Hepatocyte (in vitro differentiated cells): ENCODE measurements around the gene SLC39A11. TPM values are rescaled to one million over a fixed set of nuclear protein-coding genes. Genes with fewer than 3 reads are reported as not detected.

Experiments used
- DNase-seq: peaks from one replicate; pipeline ENCODE4 v3.0.0-alpha.2; 2016; ENCODE audit warnings: low spot score
- H2AFZ ChIP-seq: fragments of 200-600 bp; sonication (generic); 2 replicates; pipeline ENCODE4 v1.6.0; 2016; ENCODE audit warnings: antibody characterized with exemption, mild to moderate bottlenecking
- H3K27ac ChIP-seq: fragments of 200-600 bp; sonication (generic); 2 replicates; pipeline ENCODE4 v1.5.1; 2016; ENCODE audit warnings: mild to moderate bottlenecking
- H3K27me3 ChIP-seq: fragments of 200-600 bp; sonication (generic); 2 replicates; pipeline ENCODE4 v1.6.1; 2016
- H3K36me3 ChIP-seq: fragments of 200-600 bp; sonication (generic); replicated peaks from 2 replicates; pipeline ENCODE4 v1.5.1; 2016; ENCODE audit warnings: low read depth; ENCODE audit not compliant: insufficient read depth
- H3K4me1 ChIP-seq: fragments of 200-600 bp; sonication (generic); 2 replicates; pipeline ENCODE4 v1.5.1; 2016; ENCODE audit warnings: mild to moderate bottlenecking, moderate library complexity; ENCODE audit not compliant: insufficient read depth
- H3K4me2 ChIP-seq: fragments of 200-600 bp; sonication (generic); 2 replicates; pipeline ENCODE4 v1.6.0; 2016
- H3K4me3 ChIP-seq: fragments of 200-600 bp; sonication (generic); 2 replicates; pipeline ENCODE4 v1.5.1; 2016; ENCODE audit warnings: mild to moderate bottlenecking
- H3K79me2 ChIP-seq: fragments of 200-600 bp; sonication (generic); 2 replicates; pipeline ENCODE4 v1.6.0; 2017; ENCODE audit warnings: mild to moderate bottlenecking
- H3K9me2 ChIP-seq: fragments of 200-600 bp; sonication (generic); replicated peaks from 2 replicates; pipeline ENCODE4 v1.6.0; 2017; ENCODE audit warnings: mild to moderate bottlenecking; ENCODE audit not compliant: insufficient read depth
- H3K9me3 ChIP-seq: fragments of 200-600 bp; sonication (generic); 2 replicates; pipeline ENCODE4 v1.5.1; 2016; ENCODE audit warnings: low read depth, mild to moderate bottlenecking
- H4K20me1 ChIP-seq: fragments of 200-600 bp; sonication (generic); 2 replicates; pipeline ENCODE4 v1.6.0; 2016; ENCODE audit warnings: mild to moderate bottlenecking; ENCODE audit not compliant: insufficient read depth, poor library complexity, severe bottlenecking
- CTCF ChIP-seq: fragments of 200-600 bp; sonication (generic); IDR thresholded peaks from 2 replicates; pipeline ENCODE4 v1.5.1; 2016; ENCODE audit warnings: antibody characterized with exemption, mild to moderate bottlenecking; ENCODE audit not compliant: poor library complexity
- EZH2 ChIP-seq: fragments of 200-600 bp; sonication (generic); IDR thresholded peaks from 2 replicates; pipeline ENCODE4 v1.6.1; 2016; ENCODE audit warnings: antibody characterized with exemption, mild to moderate bottlenecking, borderline replicate concordance
- EZH2phosphoT487 ChIP-seq: fragments of 200-600 bp; sonication (generic); IDR thresholded peaks from one replicate; pipeline ENCODE4 v1.6.1; 2018; ENCODE audit warnings: antibody characterized with exemption, mild to moderate bottlenecking, low read depth, moderate library complexity; ENCODE audit not compliant: unreplicated experiment, severe bottlenecking
- WGBS: methylation state at CpG from one replicate; pipeline ENCODE4 v1.1.6; 2016; ENCODE audit warnings: low lambda C conversion rate; ENCODE audit errors: missing lambda C conversion rate; 5-methylcytosine and 5-hydroxymethylcytosine counted together
- polyA plus RNA-seq: library from polyadenylated mRNA; unstranded; fragments of >200 nt; fragmentation: Nextera tagmentation; extraction: Ambion mirVana; gene quantifications from 2 replicates; pipeline ENCODE4 v1.2.1, GENCODE V29; 2016
- total RNA-seq: library from RNA; depleted of rRNA; stranded (reverse); fragments of >200 nt; gene quantifications from 2 replicates; pipeline ENCODE4 v1.2.3, GENCODE V29; 2014

Gene SLC39A11
- total and polyA plus RNA-seq, 2 experiments from 2014 or later, result 37.7 to 39.1 TPM

GRCh38 chr17:72631568-72631948 is 460.9 kb downstream of the SLC39A11 start:
- Histone ChIP-seq H3K36me3 (no peaks in the 10 kb centered on the region), H3K27me3 (no peaks in the 10 kb centered on the region), H3K4me1 (peaks cover 12% of the 10 kb centered on the region), H2AFZ (no peak overlapping the region), H3K79me2 (no peaks in the 10 kb centered on the region), H3K9me2 (no peaks in the 10 kb centered on the region), H3K4me3 (no peak overlapping the region), H3K4me2 (no peak overlapping the region), H3K9me3 (no peaks in the 10 kb centered on the region), H4K20me1 (no peaks in the 10 kb centered on the region), H3K27ac (peak overlapping the region; percentile 68)
- no peak for TF ChIP-seq EZH2phosphoT487
- TF ChIP-seq EZH2, result no peak
- 82% methylated on average over 9 of the region's 9 CpGs for WGBS
- DNase-seq, result no peak

GRCh38 chr17:72624652-72625051 is 467.8 kb downstream of the SLC39A11 start:
- H3K4me2 ChIP-seq, result no peak overlapping the region
- no peak overlapping the region for H3K4me3 ChIP-seq
- H2AFZ ChIP-seq, result no peak overlapping the region
- H3K27ac ChIP-seq, result no peak overlapping the region
- no peaks in the 10 kb centered on the region for H3K36me3 ChIP-seq
- no peaks in the 10 kb centered on the region for H3K27me3 ChIP-seq
- no peaks in the 10 kb centered on the region for H3K79me2 ChIP-seq
- no peaks in the 10 kb centered on the region for H4K20me1 ChIP-seq
- TF ChIP-seq EZH2 (no peak), CTCF (no peak), EZH2phosphoT487 (no peak)
- no peaks in the 10 kb centered on the region for H3K9me3 ChIP-seq
- no peaks in the 10 kb centered on the region for H3K4me1 ChIP-seq
- DNase-seq, result no peak
- H3K9me2 ChIP-seq, result no peaks in the 10 kb centered on the region

- Histone ChIP-seq H3K9me3 (no peaks in the 10 kb centered on the region), H3K79me2 (no peaks in the 10 kb centered on the region), H3K27me3 (no peaks in the 10 kb centered on the region), H3K27ac (no peak overlapping the region), H2AFZ (no peak overlapping the region), H3K36me3 (no peaks in the 10 kb centered on the region), H3K4me2 (no peak overlapping the region), H3K4me3 (no peak overlapping the region), H3K4me1 (no peaks in the 10 kb centered on the region), H3K9me2 (no peaks in the 10 kb centered on the region), H4K20me1 (no peaks in the 10 kb centered on the region)
- DNase-seq, result no peak
- 57% methylated on average over 3 of the region's 3 CpGs for WGBS
- TF ChIP-seq CTCF (no peak), EZH2phosphoT487 (no peak), EZH2 (no peak)
These were observed 468.3 kb downstream of the SLC39A11 start for GRCh38 chr17:72624226-72624625.

- no peaks in the 10 kb centered on the region for H3K9me2 ChIP-seq
- H3K79me2 ChIP-seq, result no peaks in the 10 kb centered on the region
- H3K36me3 ChIP-seq, result no peaks in the 10 kb centered on the region
- TF ChIP-seq CTCF (no peak), EZH2phosphoT487 (no peak), EZH2 (no peak)
- 55% methylated on average over 17 of the region's 17 CpGs for WGBS
- no peak overlapping the region for H3K4me2 ChIP-seq
- H3K27me3 ChIP-seq, result no peaks in the 10 kb centered on the region
- no peak overlapping the region for H3K27ac ChIP-seq
- DNase-seq, result no peak
- no peaks in the 10 kb centered on the region for H4K20me1 ChIP-seq
- H3K9me3 ChIP-seq, result no peaks in the 10 kb centered on the region
- no peak overlapping the region for H3K4me3 ChIP-seq
- peaks cover 5% of the 10 kb centered on the region for H3K4me1 ChIP-seq
- H2AFZ ChIP-seq, result no peak overlapping the region
These were observed 469.6 kb downstream of the SLC39A11 start for GRCh38 chr17:72622661-72623433.
